ENCODE measurements around the gene SMC6. TPM values are rescaled to one million over a fixed set of nuclear protein-coding genes. Genes with fewer than 3 reads are reported as not detected.

The SMC6 gene
- polyA plus RNA-seq, 3 donors: 3.8 to 6.1 (median 5.1) TPM

DNA sequence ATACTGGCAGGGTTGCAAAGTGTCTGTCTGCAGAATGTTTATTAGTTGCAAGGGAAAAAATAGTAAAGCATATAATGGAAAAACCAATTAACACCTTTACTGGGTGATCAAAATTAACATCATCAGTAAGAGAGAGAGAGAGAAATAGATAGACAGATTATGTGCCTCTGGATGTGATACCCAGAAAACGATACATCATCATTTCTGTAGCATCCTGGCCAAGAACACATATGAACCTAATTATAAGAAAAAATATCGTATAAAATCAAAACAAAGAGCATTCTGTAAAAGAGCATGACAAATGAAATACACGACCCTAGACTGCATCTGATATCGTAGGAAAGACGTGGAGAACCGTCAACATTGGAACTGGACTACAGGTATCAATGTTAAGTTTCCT, 64.6 kb downstream of the SMC6 start:
- intact Hi-C loops (cut with micrococcal nuclease): no loop called here
- H4K20me1 ChIP-seq (ENCODE audit: insufficient read depth, low read length): no peaks in the 10 kb centered on the region
- TF ChIP-seq, protein P1, sequence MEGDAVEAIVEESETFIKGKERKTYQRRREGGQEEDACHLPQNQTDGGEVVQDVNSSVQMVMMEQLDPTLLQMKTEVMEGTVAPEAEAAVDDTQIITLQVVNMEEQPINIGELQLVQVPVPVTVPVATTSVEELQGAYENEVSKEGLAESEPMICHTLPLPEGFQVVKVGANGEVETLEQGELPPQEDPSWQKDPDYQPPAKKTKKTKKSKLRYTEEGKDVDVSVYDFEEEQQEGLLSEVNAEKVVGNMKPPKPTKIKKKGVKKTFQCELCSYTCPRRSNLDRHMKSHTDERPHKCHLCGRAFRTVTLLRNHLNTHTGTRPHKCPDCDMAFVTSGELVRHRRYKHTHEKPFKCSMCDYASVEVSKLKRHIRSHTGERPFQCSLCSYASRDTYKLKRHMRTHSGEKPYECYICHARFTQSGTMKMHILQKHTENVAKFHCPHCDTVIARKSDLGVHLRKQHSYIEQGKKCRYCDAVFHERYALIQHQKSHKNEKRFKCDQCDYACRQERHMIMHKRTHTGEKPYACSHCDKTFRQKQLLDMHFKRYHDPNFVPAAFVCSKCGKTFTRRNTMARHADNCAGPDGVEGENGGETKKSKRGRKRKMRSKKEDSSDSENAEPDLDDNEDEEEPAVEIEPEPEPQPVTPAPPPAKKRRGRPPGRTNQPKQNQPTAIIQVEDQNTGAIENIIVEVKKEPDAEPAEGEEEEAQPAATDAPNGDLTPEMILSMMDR (IDR thresholded peaks at IDR 0.05): no peak
- Mint-ChIP-seq H3K4me3 (no peak overlapping the region), H3K9me3 (peaks cover 0 to 2% (median 0%) of the 10 kb centered on the region in 7 donors), H3K4me1 (no peaks in the 10 kb centered on the region), H3K36me3 (peaks cover 49 to 64% of the 10 kb centered on the region in 2 donors), H3K27me3 (ENCODE audit: low read depth in 3 of 3) (no peaks in the 10 kb centered on the region), H3K27ac (no peak overlapping the region)
- no peak overlapping the region for H3K4me2 ChIP-seq (replicated peaks; ENCODE audit: extremely low read depth, low read length, poor library complexity, severe bottlenecking)
- no peak overlapping the region for H3K9ac ChIP-seq (ENCODE audit: insufficient read depth, low read length, poor library complexity, severe bottlenecking)
- H3K4me3 ChIP-seq (replicated peaks in 1 of 3; ENCODE audit: low read depth in 2 of 3, low read length in 3 of 3): no peak overlapping the region
- no peak overlapping the region for H3K27ac ChIP-seq (ENCODE audit: low read depth in 1 of 2, low read length in 2 of 2)
- no peaks in the 10 kb centered on the region for H3K79me2 ChIP-seq (ENCODE audit: insufficient read depth, low read length)
- H3K36me3 ChIP-seq (replicated peaks in 1 of 2; ENCODE audit: control insufficient read depth in 1 of 2, insufficient read depth in 2 of 2, low read length in 2 of 2): peaks cover 35 to 75% of the 10 kb centered on the region in 2 donors
- 100% methylated on average over 3 of the region's 6 CpGs for WGBS (ENCODE audit: insufficient coverage)
- no peak for DNase-seq
- no peak overlapping the region for H2AFZ ChIP-seq (ENCODE audit: insufficient read depth, low read depth, low read length, poor library complexity, severe bottlenecking)
- H3K9me3 ChIP-seq (replicated peaks in 1 of 2; ENCODE audit: control insufficient read depth in 1 of 2, insufficient read depth in 1 of 2, low read length in 2 of 2): no peaks in the 10 kb centered on the region
- no peaks in the 10 kb centered on the region for H3K27me3 ChIP-seq (ENCODE audit: control insufficient read depth in 2 of 2, insufficient read depth in 2 of 2, low read length in 2 of 2)
- no peaks in the 10 kb centered on the region for H3K4me1 ChIP-seq (ENCODE audit: control insufficient read depth in 1 of 2, insufficient read depth in 2 of 2, low read length in 2 of 2)

DNA sequence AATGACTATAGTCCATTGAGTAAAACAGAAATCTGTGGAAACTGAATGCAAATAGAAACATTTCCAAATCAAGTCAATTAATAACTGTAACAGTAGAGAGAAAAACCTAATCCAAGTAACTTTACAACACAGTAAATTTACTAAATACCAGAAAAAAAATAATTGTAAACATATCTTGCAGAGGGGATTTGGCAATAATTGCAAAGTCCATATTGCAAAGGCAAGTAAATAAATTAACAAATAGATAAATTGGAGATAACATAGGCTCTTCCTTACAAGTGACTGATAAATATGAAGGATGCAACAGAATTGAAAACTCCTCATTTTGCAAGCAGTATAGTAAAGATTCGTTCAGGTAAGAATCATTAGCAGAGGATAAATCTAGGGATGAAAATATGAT, 65.0 kb downstream of the SMC6 start:
- peaks cover 37 to 75% of the 10 kb centered on the region in 2 donors for H3K36me3 ChIP-seq (replicated peaks in 1 of 2; ENCODE audit: control insufficient read depth in 1 of 2, insufficient read depth in 2 of 2, low read length in 2 of 2)
- peaks cover 51 to 64% of the 10 kb centered on the region in 2 donors for H3K36me3 Mint-ChIP-seq
- WGBS (ENCODE audit: insufficient coverage): no CpG with 5 or more reads among the region's 1 CpG
- no peaks in the 10 kb centered on the region for H3K9me3 Mint-ChIP-seq
- no peak overlapping the region for H3K9ac ChIP-seq (ENCODE audit: insufficient read depth, low read length, poor library complexity, severe bottlenecking)
- H3K4me3 ChIP-seq (replicated peaks in 1 of 3; ENCODE audit: low read depth in 2 of 3, low read length in 3 of 3): no peak overlapping the region
- H3K27me3 ChIP-seq (ENCODE audit: control insufficient read depth in 2 of 2, insufficient read depth in 2 of 2, low read length in 2 of 2): no peaks in the 10 kb centered on the region
- H2AFZ ChIP-seq (ENCODE audit: insufficient read depth, low read depth, low read length, poor library complexity, severe bottlenecking): no peak overlapping the region
- no peaks in the 10 kb centered on the region for H3K79me2 ChIP-seq (ENCODE audit: insufficient read depth, low read length)
- no peaks in the 10 kb centered on the region for H3K27me3 Mint-ChIP-seq (ENCODE audit: low read depth in 3 of 3)
- H3K27ac ChIP-seq (ENCODE audit: low read depth in 1 of 2, low read length in 2 of 2): no peak overlapping the region
- no peak overlapping the region for H3K4me3 Mint-ChIP-seq
- H3K9me3 ChIP-seq (replicated peaks in 1 of 2; ENCODE audit: control insufficient read depth in 1 of 2, insufficient read depth in 1 of 2, low read length in 2 of 2): no peaks in the 10 kb centered on the region
- no peak overlapping the region for H3K4me2 ChIP-seq (replicated peaks; ENCODE audit: extremely low read depth, low read length, poor library complexity, severe bottlenecking)
- H3K27ac Mint-ChIP-seq: no peak overlapping the region
- H3K4me1 ChIP-seq (ENCODE audit: control insufficient read depth in 1 of 2, insufficient read depth in 2 of 2, low read length in 2 of 2): no peaks in the 10 kb centered on the region
- H3K4me1 Mint-ChIP-seq: no peaks in the 10 kb centered on the region
- TF ChIP-seq, protein P1 (IDR thresholded peaks at IDR 0.05): no peak
- DNase-seq: no peak
- intact Hi-C loops (cut with micrococcal nuclease): no loop called here
- H4K20me1 ChIP-seq (ENCODE audit: insufficient read depth, low read length): no peaks in the 10 kb centered on the region

All from CD14-positive monocyte (primary cell).